Measurements from ENCODE around the gene PPIB. TPM values are rescaled to one million over a fixed set of nuclear protein-coding genes. Genes with fewer than 3 reads are reported as not detected.
"Not testable (repeated sequence)": the region's sequence is repeated elsewhere in the genome, so short reads cannot be mapped to it uniquely, and the experiment has no call there.

PPIB gene
- total RNA-seq, 1 experiment from 2014 or later, result 454 TPM

- DNase-seq (ENCODE audit: low read depth); in situ Hi-C loops (cut with HindIII; ENCODE audit: low pct_unique_long_range_greater_than_20kb, low sequenced_read_pairs): not testable (repeated sequence)
These were observed 42.5 kb downstream of the PPIB start for GRCh38 chr15:64120322-64120721.

- in situ Hi-C loops (cut with HindIII; ENCODE audit: low pct_unique_long_range_greater_than_20kb, low sequenced_read_pairs), result no loop called here
- no peak for DNase-seq (ENCODE audit: low read depth)
These were observed 44.9 kb downstream of the PPIB start for GRCh38 chr15:64117759-64118487.

GRCh38 chr15:64112904-64113303, 49.9 kb downstream of the PPIB start:
- in situ Hi-C loops (cut with HindIII; ENCODE audit: low pct_unique_long_range_greater_than_20kb, low sequenced_read_pairs), result no loop called here
- DNase-seq (ENCODE audit: low read depth), result no peak

GRCh38 chr15:64112073-64112772, 50.6 kb downstream of the PPIB start:
- no peak for DNase-seq (ENCODE audit: low read depth)
- in situ Hi-C loops (cut with HindIII; ENCODE audit: low pct_unique_long_range_greater_than_20kb, low sequenced_read_pairs), result no loop called here

- in situ Hi-C loops (cut with HindIII; ENCODE audit: low pct_unique_long_range_greater_than_20kb, low sequenced_read_pairs), result no loop called here
- no peak for DNase-seq (ENCODE audit: low read depth)
These were observed 51.2 kb downstream of the PPIB start for GRCh38 chr15:64111679-64112050.

- no peak for DNase-seq (ENCODE audit: low read depth)
- in situ Hi-C loops (cut with HindIII; ENCODE audit: low pct_unique_long_range_greater_than_20kb, low sequenced_read_pairs), result no loop called here
These were observed 51.7 kb downstream of the PPIB start for GRCh38 chr15:64110950-64111678.

- in situ Hi-C loops (cut with HindIII; ENCODE audit: low pct_unique_long_range_greater_than_20kb, low sequenced_read_pairs); DNase-seq (ENCODE audit: low read depth): not testable (repeated sequence)
These were observed 52.6 kb downstream of the PPIB start for GRCh38 chr15:64110108-64110701.

GRCh38 chr15:64107337-64107736, 55.5 kb downstream of the PPIB start:
- no peak for DNase-seq (ENCODE audit: low read depth)
- in situ Hi-C loops (cut with HindIII; ENCODE audit: low pct_unique_long_range_greater_than_20kb, low sequenced_read_pairs), result no loop called here

Other genes with a start within 250 kb of the PPIB start
- gene DAPK2, start 116.5 kb downstream of the PPIB start, total RNA-seq (2014; rRNA removed; shearing (Covaris generic); ENCODE audit: low replicate concordance), result 3.5 and 6.0 TPM in 2 replicates
- gene CIAO2A, start 69.2 kb downstream of the PPIB start, total RNA-seq (2014; rRNA removed; shearing (Covaris generic); ENCODE audit: low replicate concordance), result 139 and 184 TPM in 2 replicates
- gene SNX1, start 67.0 kb downstream of the PPIB start, total RNA-seq (2014; rRNA removed; shearing (Covaris generic); ENCODE audit: low replicate concordance), result 91.5 and 92.0 TPM in 2 replicates
- gene SNX22, start 11.3 kb downstream of the PPIB start, total RNA-seq (2014; rRNA removed; shearing (Covaris generic); ENCODE audit: low replicate concordance), result 0.81 and 2.0 TPM in 2 replicates
- gene CSNK1G1, start 193.2 kb upstream of the PPIB start, total RNA-seq (2014; rRNA removed; shearing (Covaris generic); ENCODE audit: low replicate concordance), result 9.4 and 12.7 TPM in 2 replicates
- 73.7 and 79.2 TPM in 2 replicates for gene PCLAF, start 218.4 kb upstream of the PPIB start, total RNA-seq (2014; rRNA removed; shearing (Covaris generic); ENCODE audit: low replicate concordance)
- 17.3 and 26.8 TPM in 2 replicates for gene TRIP4, start 224.8 kb upstream of the PPIB start, total RNA-seq (2014; rRNA removed; shearing (Covaris generic); ENCODE audit: low replicate concordance)